NB4 (cell line): ENCODE results near the gene TRAPPC8.

Source experiments
- POLR2A ChIP-seq: IDR thresholded peaks from 2 replicates; pipeline ENCODE4 v1.6.1; 2011; ENCODE audit warnings: mild to moderate bottlenecking; ENCODE audit not compliant: insufficient read length; ENCODE audit errors: extremely low read depth
- TF ChIP-seq, protein P1 (sequence below): IDR thresholded peaks from one replicate; pipeline ENCODE4 v1.5.1; 2012; ENCODE audit warnings: low read depth, low read length

DNA sequence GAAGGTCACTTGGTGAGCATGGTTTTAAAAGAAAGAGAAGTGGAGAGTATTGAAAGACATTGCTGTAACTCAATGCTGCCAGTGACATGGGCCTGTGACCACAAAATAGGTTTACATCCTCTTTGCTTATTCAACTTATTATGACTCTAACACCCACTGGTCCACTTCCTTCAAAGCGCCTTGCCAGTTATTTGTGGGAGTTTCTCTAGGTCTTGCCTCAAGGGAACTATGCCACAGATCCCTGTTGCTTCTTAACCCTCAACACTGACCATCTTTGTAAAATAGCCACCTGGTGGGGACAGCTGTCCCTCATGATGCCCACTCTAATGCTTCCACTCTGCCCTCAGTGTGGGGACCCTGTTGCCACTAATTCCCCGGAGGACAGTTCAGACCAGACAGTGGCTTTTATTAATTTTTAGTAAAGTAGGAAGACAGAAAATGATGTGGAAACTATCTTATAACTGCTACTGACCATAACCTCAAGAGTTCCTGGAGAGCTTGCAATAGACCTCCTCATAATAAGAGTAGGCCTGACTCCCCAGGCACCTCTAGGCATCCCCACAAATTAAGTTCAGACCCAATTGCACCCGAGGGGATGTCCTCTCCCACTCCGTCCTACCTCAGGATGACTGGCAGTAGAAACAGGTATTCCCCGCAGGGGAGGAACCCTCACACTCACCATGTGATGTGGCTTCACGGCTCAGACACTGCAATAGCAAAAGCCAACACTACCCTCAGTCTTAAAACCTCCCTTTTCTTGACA, 150.9 kb downstream of the TRAPPC8 start:
- TF ChIP-seq, protein P1, sequence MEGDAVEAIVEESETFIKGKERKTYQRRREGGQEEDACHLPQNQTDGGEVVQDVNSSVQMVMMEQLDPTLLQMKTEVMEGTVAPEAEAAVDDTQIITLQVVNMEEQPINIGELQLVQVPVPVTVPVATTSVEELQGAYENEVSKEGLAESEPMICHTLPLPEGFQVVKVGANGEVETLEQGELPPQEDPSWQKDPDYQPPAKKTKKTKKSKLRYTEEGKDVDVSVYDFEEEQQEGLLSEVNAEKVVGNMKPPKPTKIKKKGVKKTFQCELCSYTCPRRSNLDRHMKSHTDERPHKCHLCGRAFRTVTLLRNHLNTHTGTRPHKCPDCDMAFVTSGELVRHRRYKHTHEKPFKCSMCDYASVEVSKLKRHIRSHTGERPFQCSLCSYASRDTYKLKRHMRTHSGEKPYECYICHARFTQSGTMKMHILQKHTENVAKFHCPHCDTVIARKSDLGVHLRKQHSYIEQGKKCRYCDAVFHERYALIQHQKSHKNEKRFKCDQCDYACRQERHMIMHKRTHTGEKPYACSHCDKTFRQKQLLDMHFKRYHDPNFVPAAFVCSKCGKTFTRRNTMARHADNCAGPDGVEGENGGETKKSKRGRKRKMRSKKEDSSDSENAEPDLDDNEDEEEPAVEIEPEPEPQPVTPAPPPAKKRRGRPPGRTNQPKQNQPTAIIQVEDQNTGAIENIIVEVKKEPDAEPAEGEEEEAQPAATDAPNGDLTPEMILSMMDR = no peak
- no peak for TF ChIP-seq POLR2A
